ENCODE measurements around the gene CIB4. TPM values are rescaled to one million over a fixed set of nuclear protein-coding genes. Genes with fewer than 3 reads are reported as not detected.

CIB4 gene
- total RNA-seq, 2 donors from 2014 or later = 0.46 TPM; not detected in 1

GRCh38 chr2:26585966-26586365 is 55.2 kb downstream of the CIB4 start:
- WGBS = 55% methylated on average over 10 of the region's 10 CpGs
- DNase-seq (ENCODE audit: low spot score) = no peak
- Histone ChIP-seq H3K27ac (no peak overlapping the region), H3K36me3 (no peaks in the 10 kb centered on the region), H3K27me3 (replicated peaks; ENCODE audit: insufficient read depth) (no peaks in the 10 kb centered on the region), H3K4me3 (no peak overlapping the region), H3K4me1 (replicated peaks) (no peaks in the 10 kb centered on the region), H3K9me3 (no peaks in the 10 kb centered on the region)
- intact Hi-C loops (cut with DNase I) = no loop called here
- TF ChIP-seq POLR2AphosphoS5 (IDR thresholded peaks at IDR 0.05) = no peak
- no peak for TF ChIP-seq POLR2A (IDR thresholded peaks at IDR 0.05)
- TF ChIP-seq, protein P1, sequence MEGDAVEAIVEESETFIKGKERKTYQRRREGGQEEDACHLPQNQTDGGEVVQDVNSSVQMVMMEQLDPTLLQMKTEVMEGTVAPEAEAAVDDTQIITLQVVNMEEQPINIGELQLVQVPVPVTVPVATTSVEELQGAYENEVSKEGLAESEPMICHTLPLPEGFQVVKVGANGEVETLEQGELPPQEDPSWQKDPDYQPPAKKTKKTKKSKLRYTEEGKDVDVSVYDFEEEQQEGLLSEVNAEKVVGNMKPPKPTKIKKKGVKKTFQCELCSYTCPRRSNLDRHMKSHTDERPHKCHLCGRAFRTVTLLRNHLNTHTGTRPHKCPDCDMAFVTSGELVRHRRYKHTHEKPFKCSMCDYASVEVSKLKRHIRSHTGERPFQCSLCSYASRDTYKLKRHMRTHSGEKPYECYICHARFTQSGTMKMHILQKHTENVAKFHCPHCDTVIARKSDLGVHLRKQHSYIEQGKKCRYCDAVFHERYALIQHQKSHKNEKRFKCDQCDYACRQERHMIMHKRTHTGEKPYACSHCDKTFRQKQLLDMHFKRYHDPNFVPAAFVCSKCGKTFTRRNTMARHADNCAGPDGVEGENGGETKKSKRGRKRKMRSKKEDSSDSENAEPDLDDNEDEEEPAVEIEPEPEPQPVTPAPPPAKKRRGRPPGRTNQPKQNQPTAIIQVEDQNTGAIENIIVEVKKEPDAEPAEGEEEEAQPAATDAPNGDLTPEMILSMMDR (IDR thresholded peaks at IDR 0.05) = no peak

DNA sequence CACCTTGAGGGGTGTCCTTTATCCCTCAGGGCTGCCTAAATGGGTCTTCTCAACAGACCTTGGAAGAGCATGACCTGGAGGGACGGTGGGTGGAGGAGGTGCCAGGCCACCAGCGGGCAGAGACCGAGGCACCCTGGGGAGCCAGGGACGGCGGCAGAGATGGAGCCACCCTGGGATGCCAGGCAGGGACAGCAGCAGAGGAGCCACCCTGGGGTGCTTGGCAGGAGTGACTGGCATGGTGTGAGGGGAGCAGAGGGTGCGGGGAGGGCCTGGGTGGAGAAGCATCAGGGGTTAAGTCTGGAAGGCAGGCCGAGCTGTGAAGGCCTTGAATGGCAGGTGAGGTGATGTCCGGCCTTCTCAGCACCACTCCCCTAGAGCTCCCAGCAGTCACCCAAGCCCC is 56.1 kb downstream of the CIB4 start:
- no peak overlapping the region for H3K4me3 ChIP-seq
- no peaks in the 10 kb centered on the region for H3K4me1 ChIP-seq (replicated peaks)
- H3K36me3 ChIP-seq = no peaks in the 10 kb centered on the region
- H3K9me3 ChIP-seq = no peaks in the 10 kb centered on the region
- intact Hi-C loops (cut with DNase I) = no loop called here
- DNase-seq (ENCODE audit: low spot score) = no peak
- H3K27ac ChIP-seq = no peak overlapping the region
- WGBS = 87% methylated on average over 8 of the region's 8 CpGs
- H3K27me3 ChIP-seq (replicated peaks; ENCODE audit: insufficient read depth) = no peaks in the 10 kb centered on the region
- TF ChIP-seq POLR2AphosphoS5 (IDR thresholded peaks at IDR 0.05) (no peak), POLR2A (IDR thresholded peaks at IDR 0.05) (no peak)
- TF ChIP-seq, protein P1 (IDR thresholded peaks at IDR 0.05) = no peak

GRCh38 chr2:26584656-26585055 is 56.5 kb downstream of the CIB4 start:
- no peak for DNase-seq (ENCODE audit: low spot score)
- H3K27me3 ChIP-seq (replicated peaks; ENCODE audit: insufficient read depth) = no peaks in the 10 kb centered on the region
- no peaks in the 10 kb centered on the region for H3K9me3 ChIP-seq
- intact Hi-C loops (cut with DNase I) = no loop called here
- 76% methylated on average over 9 of the region's 11 CpGs for WGBS
- H3K36me3 ChIP-seq = no peaks in the 10 kb centered on the region
- no peak for TF ChIP-seq POLR2A (IDR thresholded peaks at IDR 0.05)
- no peak overlapping the region for H3K27ac ChIP-seq
- no peak overlapping the region for H3K4me3 ChIP-seq
- H3K4me1 ChIP-seq (replicated peaks) = no peaks in the 10 kb centered on the region

DNA sequence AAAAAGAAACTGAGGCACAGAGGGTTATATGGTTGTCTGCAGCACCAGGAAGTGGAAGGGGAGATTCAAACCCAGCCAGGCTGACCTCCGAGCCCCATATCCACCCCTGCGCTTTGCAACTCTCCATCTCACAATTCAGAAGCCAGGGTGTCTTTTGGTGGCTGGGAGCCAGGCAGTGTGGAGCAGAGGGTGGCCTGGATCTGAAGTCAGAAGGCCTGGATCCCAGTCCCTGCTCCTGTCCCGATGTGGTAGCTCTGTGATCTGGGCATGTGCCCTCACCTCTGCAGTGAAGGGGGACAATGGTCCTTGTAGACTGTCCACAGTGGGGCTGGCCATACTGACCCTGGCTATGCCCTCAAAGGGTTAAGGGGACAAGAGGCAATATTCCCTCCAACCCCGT is 57.0 kb downstream of the CIB4 start:
- H3K27me3 ChIP-seq (replicated peaks; ENCODE audit: insufficient read depth) = no peaks in the 10 kb centered on the region
- no peaks in the 10 kb centered on the region for H3K36me3 ChIP-seq
- H3K4me3 ChIP-seq = no peak overlapping the region
- no peak overlapping the region for H3K27ac ChIP-seq
- H3K4me1 ChIP-seq (replicated peaks) = no peaks in the 10 kb centered on the region
- TF ChIP-seq POLR2AphosphoS5 (IDR thresholded peaks at IDR 0.05) (no peak), POLR2A (IDR thresholded peaks at IDR 0.05) (no peak)
- TF ChIP-seq, protein P1 (IDR thresholded peaks at IDR 0.05) = no peak
- intact Hi-C loops (cut with DNase I) = no loop called here
- H3K9me3 ChIP-seq = no peaks in the 10 kb centered on the region
- no peak for DNase-seq (ENCODE audit: low spot score)
- WGBS = 75% methylated on average over 4 of the region's 4 CpGs

DNA sequence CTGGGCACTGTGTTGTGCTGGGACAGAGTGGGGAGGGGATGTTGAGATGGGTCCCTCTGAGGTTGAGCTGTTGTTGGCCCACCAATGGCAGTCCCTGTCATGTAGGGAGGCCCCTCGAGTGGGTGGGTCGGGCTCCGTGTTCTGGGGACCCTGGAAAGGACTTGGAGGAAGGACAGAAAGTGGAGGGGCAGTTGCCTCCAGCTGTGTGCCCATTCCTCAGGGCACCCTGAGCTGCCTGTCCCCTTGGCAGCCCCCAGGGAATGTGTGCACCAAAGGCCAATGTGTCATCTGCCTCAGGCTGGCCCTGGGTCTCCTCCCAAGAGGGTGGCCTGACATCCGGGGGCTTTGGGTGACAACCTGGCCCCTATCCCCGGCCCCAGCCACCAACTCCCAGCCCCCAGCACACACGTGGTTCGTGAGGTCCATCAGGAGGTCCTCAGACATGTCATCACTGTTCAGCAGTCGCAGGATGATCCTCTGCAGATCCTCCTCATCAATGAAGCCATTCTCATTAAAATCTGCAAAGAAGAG is 57.7 kb downstream of the CIB4 start:
- no peak for DNase-seq (ENCODE audit: low spot score)
- no peaks in the 10 kb centered on the region for H3K27me3 ChIP-seq (replicated peaks; ENCODE audit: insufficient read depth)
- WGBS = 83% methylated on average over 8 of the region's 8 CpGs
- H3K36me3 ChIP-seq = no peaks in the 10 kb centered on the region
- H3K4me3 ChIP-seq = no peak overlapping the region
- no peak for TF ChIP-seq POLR2A (IDR thresholded peaks at IDR 0.05)
- TF ChIP-seq, protein P1 (IDR thresholded peaks at IDR 0.05) = no peak
- TF ChIP-seq POLR2AphosphoS5 (IDR thresholded peaks at IDR 0.05) = no peak
- H3K9me3 ChIP-seq = no peaks in the 10 kb centered on the region
- no peak overlapping the region for H3K27ac ChIP-seq
- intact Hi-C loops (cut with DNase I) = no loop called here
- H3K4me1 ChIP-seq (replicated peaks) = no peaks in the 10 kb centered on the region

Data from prostate gland (tissue), 2 donors.